Measurements from ENCODE around the gene ATP2A3.

ATP2A3 gene

DNA sequence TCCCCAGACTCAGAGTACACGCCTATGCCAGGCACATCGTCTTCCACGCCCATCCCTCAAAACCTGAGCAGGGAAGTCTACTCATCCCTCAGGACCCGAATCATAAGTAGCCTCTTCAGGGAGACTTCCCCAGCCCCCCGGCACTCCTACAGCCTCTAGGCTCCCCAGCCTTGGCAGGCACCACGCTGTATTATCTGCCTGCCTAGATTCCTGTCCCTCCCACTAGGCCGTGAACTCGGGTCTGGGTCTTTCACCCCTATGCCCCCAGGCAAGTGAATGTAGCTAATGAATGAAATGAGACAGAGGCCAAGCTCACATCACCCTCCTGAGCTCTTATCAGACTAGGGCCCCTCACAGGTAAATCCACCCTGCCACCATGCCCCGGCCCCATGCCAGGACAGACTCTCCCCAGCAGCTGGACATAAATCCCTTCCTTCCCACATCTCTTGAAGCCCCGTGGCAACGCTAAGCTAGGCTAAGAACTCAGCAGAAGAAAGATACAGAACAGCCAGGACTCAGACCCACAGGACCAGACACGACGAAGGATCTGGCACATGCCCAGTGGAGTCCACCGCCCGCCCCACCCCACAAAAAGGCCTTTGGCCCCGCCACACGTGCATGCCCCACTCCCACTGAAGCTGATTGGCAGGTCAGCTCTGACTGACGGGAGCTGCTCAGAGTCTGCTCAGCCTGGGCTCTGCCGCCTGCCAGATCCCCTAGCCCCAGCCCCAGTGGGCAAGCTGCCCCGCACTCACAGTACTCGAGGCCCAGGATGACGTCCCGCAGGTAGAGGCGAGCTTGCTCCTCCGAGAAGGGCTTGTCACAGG, 84.4 kb downstream of the ATP2A3 start:
- Mint-ChIP-seq H3K27me3 (no peaks in the 10 kb centered on the region), H3K4me1 (no peaks in the 10 kb centered on the region), H3K36me3 (peaks cover 2% of the 10 kb centered on the region), H3K9me3 (no peaks in the 10 kb centered on the region), H3K4me3 (no peak overlapping the region), H3K27ac (no peak overlapping the region)
- ATAC-seq (ENCODE audit: low read depth) (no peak), DNase-seq (ENCODE audit: low spot score in 2 of 2) (no peak)

DNA sequence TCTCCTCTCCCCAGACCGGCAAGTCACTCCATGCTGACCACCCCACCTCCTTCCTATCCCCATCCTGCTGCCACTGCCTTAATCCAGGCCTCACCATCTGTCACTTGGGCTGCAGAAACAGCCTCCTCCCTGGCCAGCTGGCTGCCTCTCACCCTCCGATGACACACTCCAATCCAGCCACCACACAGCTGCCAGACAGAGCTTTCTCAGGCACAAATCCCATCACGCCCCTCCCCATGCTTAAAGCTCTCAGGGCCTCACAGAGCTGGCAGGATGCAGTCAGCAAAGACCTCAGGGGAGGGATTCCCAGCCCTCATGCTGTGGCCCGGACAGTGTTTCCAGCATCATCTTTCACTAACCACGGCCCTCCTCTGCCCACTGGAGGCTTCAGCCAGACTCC, 85.1 kb downstream of the ATP2A3 start:
- H3K36me3 Mint-ChIP-seq: peaks cover 2% of the 10 kb centered on the region
- H3K4me1 Mint-ChIP-seq: no peaks in the 10 kb centered on the region
- no peak overlapping the region for H3K4me3 Mint-ChIP-seq
- H3K27ac Mint-ChIP-seq: no peak overlapping the region
- ATAC-seq (ENCODE audit: low read depth): no peak
- no peaks in the 10 kb centered on the region for H3K27me3 Mint-ChIP-seq
- H3K9me3 Mint-ChIP-seq: no peaks in the 10 kb centered on the region
- no peak for DNase-seq (ENCODE audit: low spot score in 2 of 2)

- H3K27ac Mint-ChIP-seq: no peak overlapping the region
- H3K36me3 Mint-ChIP-seq: peaks cover 5% of the 10 kb centered on the region
- no peak overlapping the region for H3K4me3 Mint-ChIP-seq
- DNase-seq (ENCODE audit: low spot score in 2 of 2) (no peak), ATAC-seq (ENCODE audit: low read depth) (no peak)
- H3K27me3 Mint-ChIP-seq: no peaks in the 10 kb centered on the region
- no peaks in the 10 kb centered on the region for H3K9me3 Mint-ChIP-seq
- H3K4me1 Mint-ChIP-seq: no peaks in the 10 kb centered on the region
Measured at GRCh38 chr17:3877220-3877619, 87.0 kb downstream of the ATP2A3 start.

- Mint-ChIP-seq H3K4me1 (peaks cover 2% of the 10 kb centered on the region), H3K27me3 (no peaks in the 10 kb centered on the region), H3K9me3 (no peaks in the 10 kb centered on the region), H3K36me3 (peaks cover 9% of the 10 kb centered on the region), H3K27ac (no peak overlapping the region), H3K4me3 (no peak overlapping the region)
- DNase-seq (ENCODE audit: low spot score in 2 of 2) (no peak), ATAC-seq (ENCODE audit: low read depth) (no peak)
Measured at GRCh38 chr17:3875317-3875716, 88.9 kb downstream of the ATP2A3 start.

All from memory B cell (primary cell).